NCI-H1048 (cell line): Measurements from ENCODE around the gene MYCBP2.
"Not testable (repeated sequence)": the region's sequence is repeated elsewhere in the genome, so short reads cannot be mapped to it uniquely, and the experiment has no call there.

Experiments
- DNase-seq: peaks from one replicate; lab custom pipeline; 2025; lab: John Stamatoyannopoulos, UW

Gene MYCBP2

GRCh38 chr13:77299587-77299986 is 27.3 kb downstream of the MYCBP2 start:
- no peak for DNase-seq

GRCh38 chr13:77298426-77298825 is 28.5 kb downstream of the MYCBP2 start:
- DNase-seq = no peak

- DNase-seq = no peak
These were observed 35.1 kb downstream of the MYCBP2 start for GRCh38 chr13:77291774-77292173.

GRCh38 chr13:77290342-77290741 is 36.6 kb downstream of the MYCBP2 start:
- DNase-seq = no peak

GRCh38 chr13:77289851-77290250 is 37.0 kb downstream of the MYCBP2 start:
- no peak for DNase-seq

GRCh38 chr13:77285632-77286031 is 41.3 kb downstream of the MYCBP2 start:
- not testable (repeated sequence) for DNase-seq

GRCh38 chr13:77285098-77285497 is 41.8 kb downstream of the MYCBP2 start:
- DNase-seq = no peak

- DNase-seq = no peak
These were observed 52.8 kb downstream of the MYCBP2 start for GRCh38 chr13:77274126-77274525.

- no peak for DNase-seq
These were observed 57.8 kb downstream of the MYCBP2 start for GRCh38 chr13:77269141-77269540.

- no peak for DNase-seq
These were observed 59.5 kb downstream of the MYCBP2 start for GRCh38 chr13:77267362-77267761.

GRCh38 chr13:77265336-77265735 is 61.6 kb downstream of the MYCBP2 start:
- no peak for DNase-seq

- DNase-seq = no peak
These were observed 64.7 kb downstream of the MYCBP2 start for GRCh38 chr13:77262198-77262597.

- no peak for DNase-seq
These were observed 75.9 kb downstream of the MYCBP2 start for GRCh38 chr13:77250975-77251374.

- not testable (repeated sequence) for DNase-seq
These were observed 81.7 kb downstream of the MYCBP2 start for GRCh38 chr13:77245224-77245623.

GRCh38 chr13:77239312-77239711 is 87.6 kb downstream of the MYCBP2 start:
- no peak for DNase-seq

- DNase-seq = no peak
These were observed 91.4 kb downstream of the MYCBP2 start for GRCh38 chr13:77235456-77236022.

- DNase-seq = no peak
These were observed 93.7 kb downstream of the MYCBP2 start for GRCh38 chr13:77233159-77233558.

- DNase-seq = no peak
These were observed 96.3 kb downstream of the MYCBP2 start for GRCh38 chr13:77230560-77230959.

GRCh38 chr13:77225946-77226345 is 100.9 kb downstream of the MYCBP2 start:
- DNase-seq = no peak

- DNase-seq = no peak
These were observed 104.0 kb downstream of the MYCBP2 start for GRCh38 chr13:77222909-77223308.

GRCh38 chr13:77222000-77222690 is 104.7 kb downstream of the MYCBP2 start:
- DNase-seq = no peak

GRCh38 chr13:77219401-77219800 is 107.5 kb downstream of the MYCBP2 start:
- DNase-seq = no peak

GRCh38 chr13:77218274-77218673 is 108.6 kb downstream of the MYCBP2 start:
- DNase-seq = no peak

GRCh38 chr13:77215543-77215942 is 111.4 kb downstream of the MYCBP2 start:
- DNase-seq = no peak
